Measurements from ENCODE around the gene CUEDC2.

DNA sequence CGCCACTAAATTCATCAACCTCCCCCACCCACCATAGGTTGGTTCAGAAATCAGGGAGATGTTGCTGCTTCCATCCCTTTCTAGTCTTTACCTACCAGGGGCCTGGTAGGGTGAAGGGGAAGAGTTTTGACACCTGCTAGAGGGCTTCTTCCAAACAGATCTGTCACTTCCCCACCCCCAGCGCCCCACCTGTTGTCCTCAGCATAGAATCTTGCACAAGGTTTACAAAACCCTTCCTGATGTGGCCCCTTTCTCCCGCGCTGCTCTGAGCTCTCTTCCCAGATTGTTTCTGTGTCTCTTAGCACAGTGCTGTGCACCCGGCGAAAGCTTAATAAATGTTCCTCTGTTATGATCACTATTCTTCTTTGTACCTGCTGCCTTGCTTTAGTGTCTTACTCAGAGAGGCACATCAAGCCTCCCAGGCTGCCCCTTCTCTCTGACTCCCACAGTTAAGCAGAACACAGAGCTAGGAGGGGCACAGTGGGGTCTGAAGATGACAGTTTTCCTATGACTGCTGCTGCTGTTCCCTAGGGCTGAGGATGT, 30.2 kb upstream of the CUEDC2 start:
- TF ChIP-seq, protein P1, sequence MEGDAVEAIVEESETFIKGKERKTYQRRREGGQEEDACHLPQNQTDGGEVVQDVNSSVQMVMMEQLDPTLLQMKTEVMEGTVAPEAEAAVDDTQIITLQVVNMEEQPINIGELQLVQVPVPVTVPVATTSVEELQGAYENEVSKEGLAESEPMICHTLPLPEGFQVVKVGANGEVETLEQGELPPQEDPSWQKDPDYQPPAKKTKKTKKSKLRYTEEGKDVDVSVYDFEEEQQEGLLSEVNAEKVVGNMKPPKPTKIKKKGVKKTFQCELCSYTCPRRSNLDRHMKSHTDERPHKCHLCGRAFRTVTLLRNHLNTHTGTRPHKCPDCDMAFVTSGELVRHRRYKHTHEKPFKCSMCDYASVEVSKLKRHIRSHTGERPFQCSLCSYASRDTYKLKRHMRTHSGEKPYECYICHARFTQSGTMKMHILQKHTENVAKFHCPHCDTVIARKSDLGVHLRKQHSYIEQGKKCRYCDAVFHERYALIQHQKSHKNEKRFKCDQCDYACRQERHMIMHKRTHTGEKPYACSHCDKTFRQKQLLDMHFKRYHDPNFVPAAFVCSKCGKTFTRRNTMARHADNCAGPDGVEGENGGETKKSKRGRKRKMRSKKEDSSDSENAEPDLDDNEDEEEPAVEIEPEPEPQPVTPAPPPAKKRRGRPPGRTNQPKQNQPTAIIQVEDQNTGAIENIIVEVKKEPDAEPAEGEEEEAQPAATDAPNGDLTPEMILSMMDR (IDR thresholded peaks at IDR 0.05), result no peak
- TF ChIP-seq POLR2A (IDR thresholded peaks at IDR 0.05), result no peak

Measured in transverse colon (tissue), 3 donors.